ENCODE measurements around the gene CAPG.

The CAPG gene

GRCh38 chr2:85433511-85434089 lies 23.4 kb upstream of the CAPG start:
- TF ChIP-seq GATA2 (IDR thresholded peaks at IDR 0.05; ENCODE audit: low read depth, low read length) (no peak), GATA3 (IDR thresholded peaks at IDR 0.05; ENCODE audit: low read depth, low read length) (no peak)

GRCh38 chr2:85431570-85432205 lies 21.5 kb upstream of the CAPG start:
- no peak for TF ChIP-seq GATA3 (IDR thresholded peaks at IDR 0.05; ENCODE audit: low read depth, low read length)
- no peak for TF ChIP-seq GATA2 (IDR thresholded peaks at IDR 0.05; ENCODE audit: low read depth, low read length)

DNA sequence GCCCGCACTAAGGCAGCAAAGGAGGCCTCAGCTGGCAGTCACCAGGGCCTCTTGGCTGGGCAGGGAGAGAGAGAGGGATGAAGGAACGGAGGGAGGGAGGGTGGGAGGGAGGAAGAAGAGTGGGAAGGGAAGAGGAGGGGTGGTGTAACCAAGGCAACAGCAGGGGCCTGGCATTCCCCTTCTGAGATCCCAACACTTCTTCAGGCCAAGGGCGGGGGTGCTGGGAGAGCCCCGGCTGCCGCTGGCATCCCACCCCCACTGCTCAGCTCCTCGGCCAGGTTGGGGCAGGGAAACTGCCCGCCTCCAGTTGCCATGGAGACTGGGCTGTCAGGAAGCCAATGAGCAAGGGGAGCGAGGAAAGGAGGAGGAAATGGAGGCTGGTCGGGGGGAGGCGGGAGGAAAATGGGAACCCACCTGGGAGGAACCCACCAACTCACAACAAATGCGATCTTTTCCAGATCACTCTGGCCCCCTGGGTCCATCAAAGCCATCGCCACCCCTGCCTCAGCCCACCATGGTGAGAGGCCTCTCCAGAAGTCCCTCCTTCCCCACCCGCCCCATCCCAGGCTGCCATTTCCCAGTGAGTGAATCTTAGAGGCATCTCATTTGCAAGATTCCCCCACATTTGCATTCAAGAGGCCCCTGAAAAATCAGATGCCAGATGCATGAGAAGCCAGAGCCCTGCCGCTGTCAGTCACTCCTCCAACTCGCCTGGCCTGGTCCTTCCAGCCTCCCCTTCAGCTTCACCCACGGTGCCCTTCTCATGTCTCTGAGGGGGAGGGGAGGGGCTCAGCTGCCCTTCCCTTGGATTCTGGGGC lies 20.8 kb upstream of the CAPG start:
- TF ChIP-seq GATA3 (IDR thresholded peaks at IDR 0.05; ENCODE audit: low read depth, low read length) (no peak), GATA2 (IDR thresholded peaks at IDR 0.05; ENCODE audit: low read depth, low read length) (no peak)

GRCh38 chr2:85429924-85430289 lies 19.7 kb upstream of the CAPG start:
- TF ChIP-seq GATA2 (IDR thresholded peaks at IDR 0.05; ENCODE audit: low read depth, low read length) (no peak), GATA3 (IDR thresholded peaks at IDR 0.05; ENCODE audit: low read depth, low read length) (no peak)

DNA sequence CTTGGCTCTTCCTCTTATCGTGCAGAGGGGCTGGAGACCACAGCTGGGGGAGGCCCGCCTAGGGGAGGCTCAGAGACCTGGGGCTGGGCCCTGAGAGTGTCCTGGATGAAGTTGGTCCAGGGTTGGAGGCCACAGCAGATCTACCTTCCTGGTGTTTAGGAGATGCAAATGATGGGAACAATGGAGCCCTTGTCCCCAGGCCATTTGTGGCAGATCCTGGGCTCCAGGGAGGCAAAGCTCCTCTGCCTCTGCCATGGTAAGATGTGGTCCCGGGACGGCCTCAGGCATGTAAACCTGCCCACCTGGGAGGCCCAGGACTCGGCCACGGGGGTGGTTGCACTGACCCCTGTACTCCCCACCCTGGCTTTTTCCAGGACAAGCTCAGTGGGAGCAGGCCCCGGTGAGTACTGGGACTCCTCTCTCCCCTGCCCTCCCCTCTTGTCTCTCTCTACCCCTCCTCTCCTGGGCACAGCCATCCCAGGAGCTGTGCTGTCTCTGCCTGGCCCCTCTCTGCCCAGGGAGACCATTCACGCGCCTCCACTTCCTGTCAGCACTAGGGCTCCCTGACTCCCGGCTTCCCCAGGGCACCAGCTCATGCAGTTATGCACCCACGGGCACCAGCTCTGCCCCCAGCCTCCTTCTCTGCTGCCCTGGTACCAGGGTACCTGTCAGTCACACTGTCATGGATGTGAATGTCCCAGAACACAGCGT lies 19.2 kb upstream of the CAPG start:
- TF ChIP-seq GATA2 (IDR thresholded peaks at IDR 0.05; ENCODE audit: low read depth, low read length) (no peak), GATA3 (IDR thresholded peaks at IDR 0.05; ENCODE audit: low read depth, low read length) (no peak)

GRCh38 chr2:85428343-85428881 lies 18.2 kb upstream of the CAPG start:
- TF ChIP-seq GATA2 (IDR thresholded peaks at IDR 0.05; ENCODE audit: low read depth, low read length) = no peak
- no peak for TF ChIP-seq GATA3 (IDR thresholded peaks at IDR 0.05; ENCODE audit: low read depth, low read length)

DNA sequence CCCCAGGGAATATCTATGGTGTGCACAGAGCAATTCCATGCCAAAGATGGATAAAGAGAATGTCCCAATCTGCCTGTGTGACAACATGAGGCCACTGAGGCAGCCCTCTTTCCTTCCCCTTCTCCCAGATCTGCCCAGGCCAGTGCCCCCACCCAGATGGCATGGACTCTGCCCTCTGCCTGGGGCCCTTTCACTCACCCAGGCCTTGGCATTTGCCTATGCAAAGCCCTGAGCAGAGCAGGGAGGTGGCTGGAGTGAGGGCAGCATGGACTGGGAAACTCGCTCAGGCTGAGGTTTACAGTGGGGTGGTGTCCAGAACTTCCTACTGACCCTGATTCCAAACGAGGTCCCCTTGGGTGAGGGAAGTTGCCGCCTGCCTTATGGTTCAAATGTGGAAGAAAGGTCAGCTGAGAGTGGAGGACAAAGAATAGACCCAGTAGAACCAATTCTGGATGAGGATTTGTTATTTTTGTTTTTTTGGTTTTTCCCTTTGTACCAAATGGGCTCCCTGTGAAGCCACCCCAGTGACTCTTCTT lies 17.2 kb upstream of the CAPG start:
- TF ChIP-seq GATA3 (IDR thresholded peaks at IDR 0.05; ENCODE audit: low read depth, low read length) (no peak), GATA2 (IDR thresholded peaks at IDR 0.05; ENCODE audit: low read depth, low read length) (no peak)

DNA sequence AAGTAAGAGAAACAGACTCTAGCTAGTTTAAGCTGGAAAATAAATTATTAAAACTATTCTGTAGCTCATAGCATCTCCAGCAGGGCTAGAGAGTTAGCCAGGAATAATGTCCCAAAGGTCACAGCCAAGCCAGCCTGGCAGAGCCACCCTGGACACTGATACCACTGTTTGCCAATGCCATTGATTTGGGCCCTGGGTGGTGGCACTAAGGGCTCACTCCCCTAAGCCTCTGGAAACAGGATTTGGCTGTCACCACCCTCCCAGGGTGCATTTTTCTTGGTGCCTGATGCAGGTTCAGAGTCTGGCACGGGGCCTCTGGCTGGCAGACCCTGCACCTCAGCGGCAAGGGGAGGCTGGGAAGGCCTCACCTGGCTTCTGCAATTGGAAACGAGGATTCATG lies 15.4 kb upstream of the CAPG start:
- TF ChIP-seq GATA2 (IDR thresholded peaks at IDR 0.05; ENCODE audit: low read depth, low read length) (no peak), GATA3 (IDR thresholded peaks at IDR 0.05; ENCODE audit: low read depth, low read length) (no peak)

- TF ChIP-seq GATA3 (IDR thresholded peaks at IDR 0.05; ENCODE audit: low read depth, low read length) = no peak
- no peak for TF ChIP-seq GATA2 (IDR thresholded peaks at IDR 0.05; ENCODE audit: low read depth, low read length)
Measured at GRCh38 chr2:85423525-85423924, 13.4 kb upstream of the CAPG start.

DNA sequence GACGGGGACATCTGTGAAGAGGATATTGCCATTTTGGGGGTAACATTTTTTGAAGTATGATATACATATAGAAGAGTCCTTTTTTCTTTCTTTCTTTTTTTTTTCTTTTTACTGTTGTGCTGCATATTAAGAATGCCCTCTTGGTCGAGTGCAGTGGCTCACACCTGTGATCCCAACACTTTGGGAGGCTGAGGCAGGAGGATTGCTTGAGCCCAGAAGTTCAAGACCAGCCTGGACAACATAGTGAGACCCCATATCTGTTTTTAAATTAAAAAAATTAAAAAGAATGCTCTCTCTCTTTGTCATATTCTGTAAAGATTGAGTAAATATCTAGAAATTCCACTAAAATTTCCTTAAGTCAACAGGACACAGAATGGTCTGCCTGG lies 11.9 kb upstream of the CAPG start:
- TF ChIP-seq GATA3 (IDR thresholded peaks at IDR 0.05; ENCODE audit: low read depth, low read length) (no peak), GATA2 (IDR thresholded peaks at IDR 0.05; ENCODE audit: low read depth, low read length) (no peak)

GRCh38 chr2:85421260-85422071 lies 11.3 kb upstream of the CAPG start:
- TF ChIP-seq GATA3 (IDR thresholded peaks at IDR 0.05; ENCODE audit: low read depth, low read length) (no peak), GATA2 (IDR thresholded peaks at IDR 0.05; ENCODE audit: low read depth, low read length) (no peak)

GRCh38 chr2:85420536-85421259 lies 10.5 kb upstream of the CAPG start:
- no peak for TF ChIP-seq GATA2 (IDR thresholded peaks at IDR 0.05; ENCODE audit: low read depth, low read length)
- TF ChIP-seq GATA3 (IDR thresholded peaks at IDR 0.05; ENCODE audit: low read depth, low read length) = no peak
